Liver (tissue), 3 donors: Measurements from ENCODE around the gene SPHK1.

Experiments used
- CTCF ChIP-seq: fragments of 150-350 bp; IDR thresholded peaks from 2 replicates; pipeline ENCODE4 v1.5.1; 2017; ENCODE audit warnings: improper control_type of control experiment, low read depth, low read length; ENCODE audit not compliant: missing input control
- RAD21 ChIP-seq, 2 donors: IDR thresholded peaks; 2 replicates each; pipeline ENCODE4 v1.6.1; 2016; ENCODE audit warnings: antibody characterized with exemption in 2 of 2, mild to moderate bottlenecking in 2 of 2
- REST ChIP-seq: IDR thresholded peaks from 2 replicates; pipeline ENCODE4 v1.6.1; 2016; ENCODE audit warnings: antibody characterized with exemption, mild to moderate bottlenecking
- ZBTB33 ChIP-seq: IDR thresholded peaks from 2 replicates; pipeline ENCODE4 v1.6.1; 2016; ENCODE audit warnings: antibody characterized with exemption
- donor health status: healthy.
- donor health status: healthy.

- TF ChIP-seq CTCF (no peak), REST (no peak), RAD21 (IDR thresholded peaks at IDR 0.05) (no peak), ZBTB33 (no peak)
Measured at GRCh38 chr17:76431509-76431908, 47.1 kb downstream of the SPHK1 start.
